Measurements from ENCODE around the gene AREL1. TPM values are rescaled to one million over a fixed set of nuclear protein-coding genes. Genes with fewer than 3 reads are reported as not detected.

AREL1 gene
- total and polyA plus RNA-seq, 8 donors, result 7.6 to 20.9 (median 12.8) TPM

- H3K9me3 ChIP-seq, result no peaks in the 10 kb centered on the region
- no peak for ATAC-seq
- H3K4me3 ChIP-seq, result no peak overlapping the region
- H3K27me3 ChIP-seq, result no peaks in the 10 kb centered on the region
- peaks cover 11 to 32% (median 18%) of the 10 kb centered on the region in 3 donors for H3K4me1 ChIP-seq
- FAIRE-seq, result no peak
- H3K27ac ChIP-seq, result peak overlapping the region; percentile 12 to 78 (median 44)
- no peaks in the 10 kb centered on the region for H3K36me3 ChIP-seq
- TF ChIP-seq CTCF (IDR thresholded peaks at IDR 0.05), result no peak
- intact Hi-C loops (cut with DNase I), result loop anchor here in 1 of 3 donors (10.0 kb wide), 1 partner anchor 188 kb away; no protein-coding TSS in a partner anchor
- WGBS, 2 donors, result 69 to 72% methylated on average over 13 of the region's 13 CpGs
- no peak for DNase-seq
Observed at GRCh38 chr14:74616996-74617700, 95.7 kb downstream of the AREL1 start.

- no peak overlapping the region for H3K4me3 ChIP-seq
- TF ChIP-seq CTCF (IDR thresholded peaks at IDR 0.05), result no peak
- H3K27me3 ChIP-seq, result no peaks in the 10 kb centered on the region
- H3K36me3 ChIP-seq, result no peaks in the 10 kb centered on the region
- peak overlapping the region; percentile 12 to 78 (median 44) for H3K27ac ChIP-seq
- WGBS, 2 donors, result 68 to 71% methylated on average over 4 of the region's 4 CpGs
- FAIRE-seq (no peak), DNase-seq (no peak), ATAC-seq (no peak)
- intact Hi-C loops (cut with DNase I), result loop anchor here in 1 of 3 donors (10.0 kb wide), 1 partner anchor 188 kb away; no protein-coding TSS in a partner anchor
- H3K4me1 ChIP-seq, result peaks cover 11 to 32% (median 18%) of the 10 kb centered on the region in 3 donors
- no peaks in the 10 kb centered on the region for H3K9me3 ChIP-seq
Observed at GRCh38 chr14:74616507-74616906, 96.4 kb downstream of the AREL1 start.

DNA sequence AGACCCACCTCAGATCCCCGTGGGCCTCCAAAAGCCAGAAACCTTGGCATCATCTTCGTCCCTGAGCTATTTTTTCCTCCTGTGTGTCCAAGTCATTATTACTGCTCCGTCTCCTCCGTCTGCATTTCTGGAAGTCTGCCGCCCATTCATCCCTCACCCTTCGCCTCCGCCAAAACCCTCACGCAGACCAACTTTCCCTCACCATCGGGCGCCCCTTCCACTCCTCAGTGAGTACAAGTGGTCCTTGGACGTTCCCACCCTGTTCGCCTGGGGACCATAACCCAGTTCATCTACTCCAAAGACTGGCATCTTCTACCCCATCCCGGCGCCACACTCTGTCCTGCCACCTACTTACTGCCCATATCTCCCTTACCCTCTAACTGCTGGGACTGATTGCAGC is 97.1 kb downstream of the AREL1 start:
- Histone ChIP-seq H3K4me1 (peaks cover 11 to 35% (median 18%) of the 10 kb centered on the region in 3 donors), H3K27me3 (no peaks in the 10 kb centered on the region), H3K27ac (peak overlapping the region in 1 of 4 donors; percentile 78), H3K36me3 (no peaks in the 10 kb centered on the region), H3K9me3 (no peaks in the 10 kb centered on the region), H3K4me3 (no peak overlapping the region)
- no peak for DNase-seq
- ATAC-seq, result no peak
- TF ChIP-seq CTCF (IDR thresholded peaks at IDR 0.05), result no peak
- no peak for FAIRE-seq
- WGBS, 2 donors, result 82 to 94% methylated on average over 14 of the region's 14 CpGs
- intact Hi-C loops (cut with DNase I), result loop anchor here in 1 of 3 donors (10.0 kb wide), 1 partner anchor 189 kb away; no protein-coding TSS in a partner anchor

GRCh38 chr14:74614508-74615495 is 98.1 kb downstream of the AREL1 start:
- intact Hi-C loops (cut with DNase I), result loop anchor here in 1 of 3 donors (10.0 kb wide), 1 partner anchor 190 kb away; no protein-coding TSS in a partner anchor
- WGBS, 2 donors, result 80 to 92% methylated on average over 8 of the region's 8 CpGs
- Histone ChIP-seq H3K27me3 (no peaks in the 10 kb centered on the region), H3K4me3 (no peak overlapping the region), H3K27ac (no peak overlapping the region), H3K36me3 (no peaks in the 10 kb centered on the region), H3K4me1 (peaks cover 11 to 34% (median 21%) of the 10 kb centered on the region in 3 donors), H3K9me3 (no peaks in the 10 kb centered on the region)
- no peak for TF ChIP-seq CTCF (IDR thresholded peaks at IDR 0.05)
- no peak for FAIRE-seq
- DNase-seq, result no peak
- no peak for ATAC-seq

Data from pancreas (tissue), 10 donors.